Measurements from ENCODE around the gene VPS8. TPM values are rescaled to one million over a fixed set of nuclear protein-coding genes. Genes with fewer than 3 reads are reported as not detected.

Gene VPS8
- polyA plus RNA-seq, 10 donors = 47.9 to 120 (median 80.7) TPM

- DNase-seq = no peak
Measured at GRCh38 chr3:185052631-185053030, 240.7 kb downstream of the VPS8 start.

DNA sequence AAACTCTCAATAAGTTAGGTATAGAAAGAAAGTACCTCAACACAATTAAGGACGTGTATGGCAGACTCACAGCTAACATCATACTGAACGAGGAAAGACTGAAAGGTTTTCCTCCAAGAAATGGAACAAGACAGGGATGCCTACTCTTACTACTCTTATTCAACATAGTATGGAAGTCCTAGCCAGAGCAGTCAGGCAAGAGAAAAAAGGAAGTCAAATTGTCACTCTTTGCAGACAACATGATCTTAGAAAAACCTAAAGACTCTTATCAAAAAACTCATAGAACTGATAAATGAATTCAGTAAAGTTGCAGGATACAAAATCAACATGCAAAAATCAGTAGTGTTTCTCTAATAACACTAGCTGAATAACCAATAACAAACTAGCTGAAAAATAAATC, 244.9 kb downstream of the VPS8 start:
- no peak for DNase-seq

DNA sequence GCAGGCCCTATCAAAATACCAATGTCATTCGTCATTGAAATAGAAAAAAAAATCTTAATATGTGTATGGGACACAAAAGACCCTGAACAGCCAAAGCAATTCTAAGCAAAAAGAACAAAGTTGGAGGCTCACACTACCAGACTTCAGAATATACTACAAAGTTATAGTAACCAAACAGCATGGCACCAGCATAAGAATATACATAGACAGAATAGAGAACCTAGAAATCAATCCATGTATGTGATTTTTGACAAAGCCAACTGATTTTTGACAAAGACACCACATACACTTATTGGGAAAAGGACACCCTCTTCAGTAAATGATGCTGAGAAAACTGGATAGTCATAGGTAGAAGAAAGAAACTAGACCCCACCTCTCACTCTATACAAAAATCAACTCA, 245.9 kb downstream of the VPS8 start:
- no peak for DNase-seq

- no peak for DNase-seq
Measured at GRCh38 chr3:185058796-185059195, 246.8 kb downstream of the VPS8 start.

- DNase-seq = no peak
Measured at GRCh38 chr3:185059766-185060165, 247.8 kb downstream of the VPS8 start.

GRCh38 chr3:185060655-185061054, 248.7 kb downstream of the VPS8 start:
- DNase-seq = no peak

DNA sequence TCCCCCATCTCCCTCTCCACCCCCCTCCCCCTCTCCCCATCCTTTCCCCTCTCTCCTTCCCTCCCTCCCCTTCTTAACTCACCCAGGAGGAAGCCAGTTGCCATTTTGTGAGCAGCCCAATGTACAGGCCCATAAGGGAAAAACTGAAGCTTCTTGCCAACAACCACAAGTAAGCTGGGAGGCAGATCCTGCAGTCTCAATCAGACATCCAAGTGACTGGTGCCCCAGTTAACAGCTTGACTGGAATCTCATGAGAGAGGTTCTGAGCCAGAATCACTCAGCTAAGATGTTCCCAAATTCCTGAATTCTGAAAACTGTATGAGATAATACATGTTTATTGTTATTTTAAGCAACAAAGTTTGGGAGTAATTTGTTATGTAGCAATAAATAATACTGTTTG, 250.2 kb downstream of the VPS8 start:
- peak; percentile 29 to 78 (median 49) for DNase-seq

GRCh38 chr3:185063431-185063830, 251.5 kb downstream of the VPS8 start:
- DNase-seq = no peak

DNA sequence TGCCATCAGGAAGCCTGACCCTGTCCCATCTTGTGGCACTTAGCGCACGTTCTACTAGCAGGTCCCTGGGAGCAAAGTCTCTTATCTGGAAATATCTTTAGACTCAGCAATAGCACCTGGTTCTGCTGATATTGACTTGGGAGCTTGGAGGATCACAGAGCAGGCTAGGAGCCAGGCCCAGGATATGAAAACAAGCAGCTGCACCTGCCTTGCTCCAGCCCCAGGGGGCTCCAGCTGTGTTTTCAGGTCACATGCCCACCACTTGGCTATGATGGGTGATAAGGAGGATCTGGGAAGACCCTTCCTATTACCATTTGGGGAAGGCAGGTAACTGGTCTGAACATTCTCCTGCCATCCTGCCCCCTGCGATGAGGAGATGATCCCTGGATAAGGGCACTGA, 253.1 kb downstream of the VPS8 start:
- DNase-seq = no peak

- DNase-seq = no peak
Measured at GRCh38 chr3:185066251-185066650, 254.3 kb downstream of the VPS8 start.

- no peak for DNase-seq
Measured at GRCh38 chr3:185067173-185067572, 255.2 kb downstream of the VPS8 start.

DNA sequence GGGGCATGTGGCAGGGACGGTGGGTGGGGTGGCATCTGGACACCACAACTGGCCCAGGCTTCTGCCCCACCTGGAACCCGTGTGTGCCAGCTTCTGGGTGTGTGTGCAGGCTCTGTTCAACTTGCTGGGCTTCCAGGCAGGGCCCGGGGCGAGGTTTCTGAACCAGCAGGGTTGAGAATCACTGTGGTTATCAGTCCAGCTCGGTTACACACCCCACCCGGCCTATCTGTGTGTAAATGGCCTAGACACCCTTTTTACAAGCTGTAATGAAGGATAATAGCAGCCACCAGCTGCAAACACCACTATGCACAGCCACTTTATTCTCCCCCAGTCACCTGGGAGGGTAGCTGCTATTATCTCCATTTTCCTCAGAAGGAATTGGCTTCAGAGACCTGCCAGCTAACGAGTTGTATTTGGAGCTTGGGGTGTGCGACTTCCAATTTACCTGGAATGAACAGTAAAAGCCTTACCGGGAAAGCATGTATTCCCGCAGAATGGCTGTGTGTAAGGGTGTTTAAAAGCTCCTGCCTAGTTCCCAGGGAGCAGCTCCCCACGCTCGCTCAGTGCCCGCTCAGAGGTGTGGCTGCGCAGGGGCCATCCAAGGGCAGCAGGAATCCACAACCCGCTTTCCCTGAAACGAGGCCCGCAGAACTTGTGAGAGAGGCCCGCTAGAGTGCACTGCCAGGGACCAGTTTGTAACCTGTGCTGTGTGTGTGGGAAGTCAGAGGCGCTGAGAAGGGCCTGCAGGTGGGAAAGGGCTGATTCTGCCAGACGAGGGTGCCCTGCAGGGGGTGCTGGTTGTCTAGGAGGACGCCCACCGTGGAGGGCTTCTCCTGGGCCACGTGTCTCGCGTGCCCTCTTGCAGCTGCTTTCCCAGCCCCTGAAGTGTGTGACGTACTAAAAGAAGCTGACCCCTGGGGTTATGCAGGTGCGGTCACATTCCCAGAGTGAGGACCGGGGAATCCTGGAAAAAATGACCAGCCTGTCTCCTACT, 257.4 kb downstream of the VPS8 start:
- no peak for DNase-seq

DNA sequence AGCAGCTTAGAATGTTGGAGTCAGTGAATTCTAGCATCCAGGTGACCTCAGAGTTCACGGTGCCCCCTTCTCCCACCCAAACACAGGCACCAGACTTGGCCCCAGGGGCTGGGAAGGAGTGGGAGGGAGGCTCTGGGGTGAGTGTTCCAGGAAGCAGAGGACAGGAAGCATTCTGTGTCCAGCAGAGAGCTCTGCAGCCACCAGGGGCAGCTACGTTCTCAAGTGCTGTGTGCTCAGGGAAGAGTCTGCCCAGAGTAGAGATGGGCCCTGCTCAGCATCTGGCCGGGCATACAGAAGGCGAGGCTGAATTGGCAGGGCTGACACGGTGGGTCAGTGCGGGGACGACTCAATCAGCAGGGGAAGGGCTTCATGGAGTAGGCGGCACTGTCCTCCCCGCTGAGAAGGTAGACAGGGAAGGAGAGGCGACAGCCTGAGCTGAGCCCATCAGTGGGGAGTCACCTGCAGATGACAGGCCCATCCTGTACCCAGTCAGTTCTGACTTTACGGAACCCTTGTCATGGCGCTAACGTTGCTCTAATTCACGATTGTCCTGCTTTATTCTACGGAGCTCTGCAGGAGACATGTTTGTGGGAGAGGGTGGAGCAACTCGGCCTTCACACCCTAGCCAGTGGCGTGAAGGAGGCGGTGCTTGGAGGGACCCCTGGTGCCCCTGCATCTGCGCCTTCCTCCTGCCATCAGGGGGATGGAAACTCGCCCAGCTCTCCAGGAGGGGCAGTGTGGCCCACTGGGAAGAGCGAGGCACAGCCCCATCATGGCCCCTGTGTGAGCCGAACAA, 258.7 kb downstream of the VPS8 start:
- peak in 1 of 3 donors; percentile 49 for DNase-seq

DNA sequence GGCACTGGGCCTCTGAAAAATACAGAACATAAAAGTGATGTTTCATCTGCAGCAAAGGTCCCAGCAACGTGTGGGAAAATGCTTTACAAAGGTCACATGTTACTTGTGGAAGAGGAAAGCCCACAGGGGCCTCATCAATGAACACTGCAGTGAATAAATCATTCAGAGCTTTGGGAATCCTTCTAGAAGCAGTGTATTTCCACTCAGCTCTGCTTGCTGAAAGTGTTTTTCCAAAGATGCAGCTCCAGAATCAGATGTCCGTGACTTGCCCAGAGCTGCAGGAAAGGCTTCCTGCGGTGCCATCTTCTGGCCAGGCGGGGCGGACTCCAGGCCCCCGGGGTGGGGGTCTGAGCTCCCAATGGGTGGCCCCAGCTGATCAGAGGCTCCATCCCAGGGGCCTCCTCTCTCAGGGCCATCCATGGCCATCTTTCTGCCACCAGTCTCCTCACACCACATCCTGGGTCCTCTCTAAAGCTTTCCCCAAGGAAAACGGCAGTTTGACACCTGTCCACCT, 259.4 kb downstream of the VPS8 start:
- peak in 1 of 3 donors; percentile 41 for DNase-seq

GRCh38 chr3:185075547-185075946, 263.6 kb downstream of the VPS8 start:
- no peak for DNase-seq

GRCh38 chr3:185076219-185076618, 264.3 kb downstream of the VPS8 start:
- no peak for DNase-seq

GRCh38 chr3:185079625-185080024, 267.7 kb downstream of the VPS8 start:
- DNase-seq = no peak

DNA sequence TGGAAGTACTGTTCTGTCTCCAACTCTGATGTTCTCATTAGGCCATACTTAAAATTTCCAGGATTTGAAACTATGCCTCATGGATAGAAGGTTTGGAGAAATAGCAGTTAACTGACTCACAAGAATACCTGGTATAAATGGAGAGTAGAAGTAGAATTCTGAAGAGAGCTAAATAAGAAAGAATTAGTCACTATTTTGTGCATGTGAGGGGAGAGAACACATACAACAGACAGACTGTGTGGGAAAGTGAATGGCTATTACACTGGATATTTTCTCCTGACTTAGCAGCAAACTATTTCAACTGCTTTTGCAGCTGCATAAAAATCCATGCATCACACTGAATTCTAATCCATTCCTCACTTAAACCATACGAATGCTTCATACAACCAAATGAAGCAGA, 269.6 kb downstream of the VPS8 start:
- DNase-seq = no peak

DNA sequence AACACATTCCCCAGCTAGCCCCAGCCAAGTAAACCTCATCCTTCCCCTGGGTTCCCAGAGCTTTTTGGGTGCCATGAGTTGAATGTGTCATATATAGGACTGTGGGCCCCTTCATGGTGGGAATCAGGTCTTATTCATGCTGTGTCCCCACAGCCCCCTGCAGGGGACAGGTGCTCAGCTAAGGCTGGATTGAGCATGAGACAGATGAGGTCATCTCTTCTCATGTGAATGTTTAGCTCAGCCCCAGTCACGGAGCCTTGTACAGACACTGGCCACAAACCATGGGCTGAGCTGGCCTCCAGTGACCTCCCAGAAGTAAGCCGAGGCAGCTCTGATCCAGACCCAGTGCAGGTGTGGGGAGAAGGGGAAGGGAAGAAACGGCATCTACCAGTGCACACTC, 270.2 kb downstream of the VPS8 start:
- no peak for DNase-seq

DNA sequence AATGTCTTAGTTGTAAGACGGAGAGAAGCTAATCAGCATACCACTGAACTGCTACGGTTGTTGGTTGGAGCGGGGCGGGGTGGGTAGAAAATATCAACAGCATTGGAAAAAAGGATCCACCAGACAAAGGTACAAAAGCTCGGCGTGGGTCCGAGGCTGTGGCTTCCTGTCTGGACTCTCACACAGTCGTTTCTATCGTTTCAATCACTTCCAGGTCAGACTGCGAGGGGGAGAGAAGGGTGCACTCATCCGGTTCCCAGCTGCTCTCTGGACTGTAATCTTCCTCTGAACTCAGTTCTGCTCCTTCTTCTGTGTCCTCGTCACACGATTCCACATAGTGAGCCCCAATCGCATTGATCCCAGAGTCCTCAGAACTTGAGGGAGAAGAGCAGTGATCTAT, 270.9 kb downstream of the VPS8 start:
- no peak for DNase-seq

- no peak for DNase-seq
Measured at GRCh38 chr3:185084402-185084801, 272.4 kb downstream of the VPS8 start.

- peak in 1 of 3 donors; percentile 33 for DNase-seq
Measured at GRCh38 chr3:185084901-185085300, 272.9 kb downstream of the VPS8 start.

GRCh38 chr3:185087419-185087818, 275.5 kb downstream of the VPS8 start:
- no peak for DNase-seq
